ENCODE measurements around the gene MEIG1.
"Not testable (repeated sequence)": the region's sequence is repeated elsewhere in the genome, so short reads cannot be mapped to it uniquely, and the experiment has no call there.

The MEIG1 gene

GRCh38 chr10:14959221-14960057 lies at the start of gene MEIG1:
MEIG1 (plus strand) TSS chr10:14959388; CDS start chr10:14966469, 7,081 bp downstream.
- DNase-seq (ENCODE audit: low read depth in 2 of 3, low spot score in 2 of 3), result peak; percentile 91 to 99 (median 97)

GRCh38 chr10:14910953-14911352 lies 48.2 kb upstream of the MEIG1 start:
- no peak for DNase-seq (ENCODE audit: low read depth in 2 of 3, low spot score in 2 of 3)

GRCh38 chr10:14911801-14912200 lies 47.4 kb upstream of the MEIG1 start:
- DNase-seq (ENCODE audit: low read depth in 2 of 3, low spot score in 2 of 3), result no peak

GRCh38 chr10:14916600-14916999 lies 42.6 kb upstream of the MEIG1 start:
- DNase-seq (ENCODE audit: low read depth in 2 of 3, low spot score in 2 of 3), result no peak

GRCh38 chr10:14917827-14918226 lies 41.4 kb upstream of the MEIG1 start:
- no peak for DNase-seq (ENCODE audit: low read depth in 2 of 3, low spot score in 2 of 3)

- no peak for DNase-seq (ENCODE audit: low read depth in 2 of 3, low spot score in 2 of 3)
Observed at GRCh38 chr10:14918964-14919363, 40.2 kb upstream of the MEIG1 start.

GRCh38 chr10:14924013-14924412 lies 35.2 kb upstream of the MEIG1 start:
- DNase-seq (ENCODE audit: low read depth in 2 of 3, low spot score in 2 of 3), result no peak

- DNase-seq (ENCODE audit: low read depth in 2 of 3, low spot score in 2 of 3), result no peak
Observed at GRCh38 chr10:14925268-14925667, 33.9 kb upstream of the MEIG1 start.

GRCh38 chr10:14926061-14926470 lies 33.1 kb upstream of the MEIG1 start:
- no peak for DNase-seq (ENCODE audit: low read depth in 2 of 3, low spot score in 2 of 3)

GRCh38 chr10:14926722-14927416 lies 32.3 kb upstream of the MEIG1 start:
- DNase-seq (ENCODE audit: low read depth in 2 of 3, low spot score in 2 of 3), result no peak

- DNase-seq (ENCODE audit: low read depth in 2 of 3, low spot score in 2 of 3), result no peak
Observed at GRCh38 chr10:14930610-14931009, 28.6 kb upstream of the MEIG1 start.

GRCh38 chr10:14936584-14936983 lies 22.6 kb upstream of the MEIG1 start:
- no peak for DNase-seq (ENCODE audit: low read depth in 2 of 3, low spot score in 2 of 3)

GRCh38 chr10:14938971-14939370 lies 20.2 kb upstream of the MEIG1 start:
- DNase-seq (ENCODE audit: low read depth in 2 of 3, low spot score in 2 of 3), result peak in 1 of 3 experiments; percentile 26

- not testable (repeated sequence) for DNase-seq (ENCODE audit: low read depth in 2 of 3, low spot score in 2 of 3)
Observed at GRCh38 chr10:14942147-14942949, 16.8 kb upstream of the MEIG1 start.

GRCh38 chr10:14942950-14943338 lies 16.2 kb upstream of the MEIG1 start:
- not testable (repeated sequence) for DNase-seq (ENCODE audit: low read depth in 2 of 3, low spot score in 2 of 3)

- DNase-seq (ENCODE audit: low read depth in 2 of 3, low spot score in 2 of 3), result no peak
Observed at GRCh38 chr10:14945108-14945507, 14.1 kb upstream of the MEIG1 start.

- DNase-seq (ENCODE audit: low read depth in 2 of 3, low spot score in 2 of 3), result no peak
Observed at GRCh38 chr10:14947268-14947667, 11.9 kb upstream of the MEIG1 start.

GRCh38 chr10:14949291-14949690 lies 9.9 kb upstream of the MEIG1 start:
- no peak for DNase-seq (ENCODE audit: low read depth in 2 of 3, low spot score in 2 of 3)

- DNase-seq (ENCODE audit: low read depth in 2 of 3, low spot score in 2 of 3), result no peak
Observed at GRCh38 chr10:14952851-14953423, 6.3 kb upstream of the MEIG1 start.

- DNase-seq (ENCODE audit: low read depth in 2 of 3, low spot score in 2 of 3), result no peak
Observed at GRCh38 chr10:14953424-14954000, 5.7 kb upstream of the MEIG1 start.

All from activated CD8-positive, alpha-beta memory T cell treated with anti-CD3 and anti-CD28 coated beads for 48 hours (primary cell).